ENCODE results near the gene GINS2. TPM values are rescaled to one million over a fixed set of nuclear protein-coding genes. Genes with fewer than 3 reads are reported as not detected.

GINS2 gene
- total RNA-seq, 1 donor from 2014 or later = 87.4 TPM

DNA sequence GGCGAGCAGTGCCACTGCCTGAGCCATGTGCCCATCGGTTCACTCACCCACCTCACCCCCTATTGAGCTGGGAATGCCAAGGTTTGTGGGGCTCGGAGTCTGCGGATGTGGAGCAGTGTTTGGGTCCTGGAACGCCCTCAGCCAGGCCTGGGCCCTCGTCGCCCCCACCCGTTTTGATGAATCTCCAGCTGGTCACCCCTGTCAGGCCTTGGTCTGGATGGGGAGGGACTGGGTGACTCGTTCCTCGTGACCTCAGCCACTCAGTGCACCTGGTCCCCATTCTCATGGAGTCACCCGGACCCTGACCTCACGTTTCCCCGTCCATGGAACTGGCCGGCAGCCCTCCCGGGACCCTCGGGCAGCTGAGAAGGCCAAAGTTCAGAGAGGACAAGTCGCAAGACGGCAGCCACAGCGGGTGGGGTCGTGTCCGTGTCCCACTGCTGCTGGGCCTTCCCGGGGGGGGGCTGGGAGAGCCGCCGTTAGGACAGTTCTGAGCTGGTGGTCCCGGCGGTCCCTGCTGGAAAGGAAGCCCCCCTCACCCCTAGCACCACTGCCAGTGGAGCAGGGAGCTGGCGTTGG lies 52.4 kb downstream of the GINS2 start:
- Mint-ChIP-seq H3K4me1 (no peaks in the 10 kb centered on the region), H3K9me3 (no peaks in the 10 kb centered on the region), H3K27ac (no peak overlapping the region), H3K36me3 (ENCODE audit: low read depth) (no peaks in the 10 kb centered on the region), H3K27me3 (no peaks in the 10 kb centered on the region), H3K4me3 (no peak overlapping the region)
- intact Hi-C loops (cut with micrococcal nuclease) = no loop called here
- DNase-seq = no peak

DNA sequence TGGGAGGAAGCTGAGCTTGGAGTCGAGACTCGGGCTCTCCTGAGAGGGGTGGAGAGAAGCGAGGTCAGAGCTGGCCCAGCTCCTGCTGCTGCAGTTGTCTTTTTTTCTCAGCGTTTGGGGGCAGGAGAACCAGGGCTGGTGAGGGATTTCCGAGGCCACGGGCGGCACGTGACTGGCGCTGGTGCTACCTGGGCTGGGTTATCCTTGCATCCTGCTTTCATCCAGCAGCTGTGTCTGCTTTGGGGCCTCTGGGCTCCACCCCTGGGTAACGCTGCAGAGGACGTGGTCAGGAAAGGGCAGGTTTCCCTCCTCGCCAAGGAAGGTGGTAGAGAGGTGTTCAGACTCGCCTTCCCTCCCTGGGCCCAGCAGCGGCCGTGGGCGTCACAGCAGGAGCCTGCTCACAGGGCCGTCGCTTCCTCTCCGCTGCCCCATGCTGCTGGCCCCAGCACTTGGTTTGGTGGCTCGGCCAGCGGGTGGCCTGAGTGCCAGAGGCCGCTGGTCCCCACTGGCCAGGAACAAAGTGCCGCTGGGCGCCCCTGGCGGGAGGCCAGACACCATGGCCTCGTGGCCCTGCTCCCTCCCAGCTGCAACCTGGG lies 53.1 kb downstream of the GINS2 start:
- intact Hi-C loops (cut with micrococcal nuclease) = no loop called here
- Mint-ChIP-seq H3K9me3 (no peaks in the 10 kb centered on the region), H3K4me3 (no peak overlapping the region), H3K27me3 (no peaks in the 10 kb centered on the region), H3K27ac (no peak overlapping the region), H3K4me1 (no peaks in the 10 kb centered on the region), H3K36me3 (ENCODE audit: low read depth) (no peaks in the 10 kb centered on the region)
- DNase-seq = no peak

DNA sequence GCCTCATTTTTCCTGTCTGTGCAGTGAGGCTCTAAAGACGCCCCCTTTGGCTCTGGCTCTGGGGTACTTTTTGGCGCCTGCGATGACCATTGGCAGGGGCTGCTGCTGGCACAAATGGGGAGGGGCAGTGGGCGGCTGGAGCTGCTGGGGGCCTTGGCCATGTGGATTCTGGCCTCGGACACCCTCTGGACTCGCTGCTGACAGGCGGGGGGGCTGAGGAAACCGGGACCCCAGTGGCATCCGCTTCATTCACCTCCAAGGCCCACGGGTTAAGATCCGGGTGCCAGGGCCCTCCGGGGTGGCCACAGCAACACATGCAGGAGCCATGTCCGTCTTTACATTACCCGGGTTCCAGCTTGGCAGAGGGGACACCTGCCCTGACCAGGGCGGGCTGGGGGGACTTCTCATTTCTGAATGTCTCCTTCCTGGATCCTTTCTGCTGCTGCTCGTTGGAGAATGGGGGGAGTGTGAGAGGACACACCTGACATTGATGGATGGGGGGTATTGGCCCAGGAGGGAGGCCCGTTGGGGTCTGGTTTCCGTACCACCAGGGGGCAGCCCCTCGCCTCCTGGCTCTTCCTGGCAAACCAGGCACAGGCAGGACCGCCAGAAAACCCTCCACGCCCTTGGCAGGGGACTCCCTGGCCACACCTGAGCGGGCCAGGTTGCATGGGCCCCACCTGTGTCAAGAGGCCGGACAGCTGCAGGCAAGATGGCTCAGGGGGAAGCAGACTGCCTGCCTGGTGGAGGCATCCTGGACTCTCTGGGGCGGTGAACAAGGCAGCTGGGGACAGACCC lies 53.8 kb downstream of the GINS2 start:
- Mint-ChIP-seq H3K4me1 (no peaks in the 10 kb centered on the region), H3K4me3 (no peak overlapping the region), H3K36me3 (ENCODE audit: low read depth) (no peaks in the 10 kb centered on the region), H3K27me3 (no peaks in the 10 kb centered on the region), H3K27ac (no peak overlapping the region), H3K9me3 (no peaks in the 10 kb centered on the region)
- intact Hi-C loops (cut with micrococcal nuclease) = no loop called here
- no peak for DNase-seq

DNA sequence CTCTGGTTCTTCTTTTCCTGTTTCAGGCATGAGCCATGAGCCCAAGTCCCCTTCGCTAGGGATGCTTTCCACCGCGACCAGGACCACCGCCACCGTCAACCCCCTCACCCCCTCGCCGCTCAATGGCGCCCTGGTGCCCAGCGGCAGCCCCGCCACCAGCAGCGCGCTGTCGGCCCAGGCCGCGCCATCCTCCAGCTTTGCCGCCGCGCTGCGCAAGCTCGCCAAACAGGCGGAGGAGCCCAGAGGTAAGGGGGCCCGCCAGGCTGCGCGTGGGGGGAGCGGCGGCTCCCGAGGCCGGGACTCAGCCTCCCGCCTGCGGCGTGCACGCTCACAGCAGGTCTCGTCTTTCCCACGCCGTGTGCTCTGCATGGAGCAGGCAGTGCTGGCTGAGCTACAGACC lies 54.9 kb downstream of the GINS2 start:
- no peak for DNase-seq
- H3K27me3 Mint-ChIP-seq = no peaks in the 10 kb centered on the region
- peaks cover 7% of the 10 kb centered on the region for H3K36me3 Mint-ChIP-seq (ENCODE audit: low read depth)
- H3K4me3 Mint-ChIP-seq = no peak overlapping the region
- H3K27ac Mint-ChIP-seq = no peak overlapping the region
- no peaks in the 10 kb centered on the region for H3K9me3 Mint-ChIP-seq
- intact Hi-C loops (cut with micrococcal nuclease) = no loop called here
- no peaks in the 10 kb centered on the region for H3K4me1 Mint-ChIP-seq

DNA sequence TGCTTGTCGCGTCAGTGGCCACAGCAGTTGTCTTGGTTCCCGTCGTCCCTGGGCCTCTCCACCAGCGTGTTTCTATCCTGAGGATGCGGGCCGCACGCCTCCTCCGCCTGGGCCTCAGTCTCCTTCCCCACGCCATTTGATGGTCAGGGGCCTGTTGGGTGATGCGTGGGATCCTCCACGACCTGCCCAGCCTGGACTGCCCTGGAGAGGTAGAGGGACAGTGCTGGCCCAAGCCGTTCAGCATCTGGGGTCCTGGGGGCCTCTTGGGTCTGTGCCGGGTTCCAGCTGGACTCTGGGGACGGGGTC lies 55.4 kb downstream of the GINS2 start:
- Mint-ChIP-seq H3K4me1 (no peaks in the 10 kb centered on the region), H3K27ac (no peak overlapping the region), H3K4me3 (no peak overlapping the region), H3K9me3 (peaks cover 4% of the 10 kb centered on the region), H3K36me3 (ENCODE audit: low read depth) (peaks cover 12% of the 10 kb centered on the region), H3K27me3 (no peaks in the 10 kb centered on the region)
- intact Hi-C loops (cut with micrococcal nuclease) = no loop called here
- DNase-seq = no peak

DNA sequence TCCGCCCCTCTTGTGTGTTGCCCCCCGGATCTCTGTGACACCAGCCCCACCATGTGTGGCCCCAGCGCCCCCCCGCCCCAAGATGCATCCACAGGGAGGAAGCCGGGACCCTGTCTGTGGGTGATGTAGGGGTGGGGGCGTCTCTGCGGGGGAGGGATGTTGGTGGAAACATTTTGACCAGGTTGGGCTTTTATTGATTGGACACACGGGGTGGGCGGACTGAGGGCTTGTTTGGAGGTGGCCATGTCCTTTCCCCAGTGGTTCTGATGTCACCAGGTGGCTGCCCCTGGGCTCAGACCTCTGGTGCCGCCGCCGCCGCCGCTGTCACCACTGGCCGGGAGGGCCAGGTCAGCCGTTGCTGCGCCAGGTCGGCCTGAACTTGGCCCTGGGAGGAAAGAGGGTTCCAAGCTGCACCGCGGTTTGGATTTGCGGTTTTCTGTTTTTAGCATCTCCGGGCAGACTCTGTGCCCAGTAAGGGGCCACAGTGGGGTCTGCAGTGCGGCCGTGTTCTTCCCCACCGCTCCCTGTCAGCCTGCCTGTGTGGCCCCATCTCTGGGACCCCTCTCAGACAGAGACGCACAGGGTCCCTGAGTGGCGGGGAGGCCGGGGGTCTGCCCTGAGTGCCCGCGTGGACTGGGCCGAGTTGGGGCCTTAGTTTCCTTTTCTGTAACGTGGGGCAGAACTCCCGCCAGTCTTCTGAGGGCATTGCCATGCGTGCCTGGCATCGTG lies 55.9 kb downstream of the GINS2 start:
- H3K36me3 Mint-ChIP-seq (ENCODE audit: low read depth) = peaks cover 12% of the 10 kb centered on the region

DNA sequence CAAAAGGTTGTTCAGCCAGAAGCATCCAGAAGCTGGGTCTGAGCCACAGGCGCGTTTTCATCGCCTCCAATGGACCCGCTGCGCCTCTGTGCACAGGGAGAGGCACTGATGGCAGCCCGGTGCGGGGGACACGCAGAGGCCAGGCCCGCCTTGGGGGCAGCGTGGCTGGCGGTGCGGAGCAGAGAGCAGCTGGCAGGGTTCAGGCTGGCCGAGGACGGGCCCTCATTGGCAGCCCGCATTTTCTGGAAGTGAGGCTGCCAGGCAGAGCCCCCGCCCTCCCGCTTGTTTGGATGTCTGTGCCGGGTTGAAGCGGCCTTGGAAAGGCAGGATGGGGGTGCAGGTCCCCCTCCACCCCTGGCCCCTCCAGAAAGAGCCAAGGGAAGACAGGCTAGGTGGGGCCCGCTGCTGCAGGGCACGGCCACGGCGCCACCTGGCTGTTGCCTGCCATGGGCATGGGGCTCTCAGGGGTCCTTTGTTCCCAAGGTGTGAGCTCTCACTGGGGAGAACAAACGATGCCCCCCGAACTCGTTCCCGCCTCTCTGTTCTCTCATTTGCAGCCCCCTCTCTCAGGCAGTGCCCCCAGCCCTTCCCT lies 56.9 kb downstream of the GINS2 start:
- intact Hi-C loops (cut with micrococcal nuclease) = no loop called here
- Mint-ChIP-seq H3K4me1 (no peaks in the 10 kb centered on the region), H3K36me3 (ENCODE audit: low read depth) (peaks cover 12% of the 10 kb centered on the region), H3K27me3 (no peaks in the 10 kb centered on the region), H3K9me3 (peaks cover 4% of the 10 kb centered on the region), H3K4me3 (no peak overlapping the region), H3K27ac (no peak overlapping the region)
- DNase-seq = no peak

More for the DNA sequence above, 55.9 kb downstream of the GINS2 start:
- no peak for DNase-seq
- no peak overlapping the region for H3K4me3 Mint-ChIP-seq
- H3K9me3 Mint-ChIP-seq = peaks cover 4% of the 10 kb centered on the region
- H3K4me1 Mint-ChIP-seq = no peaks in the 10 kb centered on the region
- H3K27ac Mint-ChIP-seq = no peak overlapping the region
- intact Hi-C loops (cut with micrococcal nuclease) = no loop called here
- no peaks in the 10 kb centered on the region for H3K27me3 Mint-ChIP-seq

DNA sequence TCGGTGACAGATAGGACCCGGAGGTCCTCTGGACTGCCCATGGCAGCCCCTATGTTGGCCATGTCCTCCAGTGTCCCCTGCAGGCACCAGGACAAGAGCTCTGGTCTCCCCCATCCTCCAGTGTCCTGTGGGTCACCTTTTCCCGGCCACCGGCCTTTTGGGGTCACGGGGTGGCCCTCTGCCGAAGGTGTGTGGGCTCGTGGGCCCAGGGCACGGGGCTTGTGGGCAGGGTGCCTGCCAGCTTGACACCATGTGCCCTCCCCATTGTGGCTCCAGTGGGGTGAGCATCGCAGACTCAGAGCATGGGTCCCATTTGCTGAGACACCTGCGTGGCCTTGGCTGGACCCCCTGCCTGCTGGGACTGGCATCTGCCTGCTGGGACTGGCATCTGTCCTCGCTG lies 57.5 kb downstream of the GINS2 start:
- Mint-ChIP-seq H3K4me3 (no peak overlapping the region), H3K27me3 (no peaks in the 10 kb centered on the region), H3K9me3 (peaks cover 4% of the 10 kb centered on the region), H3K27ac (no peak overlapping the region), H3K36me3 (ENCODE audit: low read depth) (peaks cover 12% of the 10 kb centered on the region), H3K4me1 (peaks cover 2% of the 10 kb centered on the region)
- intact Hi-C loops (cut with micrococcal nuclease) = no loop called here
- no peak for DNase-seq

DNA sequence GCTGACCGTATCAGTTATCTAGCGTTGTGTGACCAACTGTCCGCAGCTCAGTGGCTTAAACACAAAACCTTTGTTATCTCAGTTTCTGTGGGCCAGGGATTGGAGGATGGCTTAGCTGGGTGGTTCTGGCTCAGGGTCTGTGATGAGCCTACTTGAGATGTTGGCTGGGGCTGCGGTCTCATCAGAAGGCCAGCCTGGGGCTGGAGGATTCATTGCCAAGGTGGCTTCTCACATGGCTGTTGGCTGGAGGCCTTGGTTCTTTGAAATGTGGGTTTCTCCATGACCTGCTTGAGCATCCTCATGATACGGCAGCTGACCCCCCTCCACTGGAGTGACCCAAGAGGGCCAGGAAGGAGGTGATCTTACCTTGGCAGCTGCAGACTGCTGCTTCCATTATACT lies 58.9 kb downstream of the GINS2 start:
- H3K27ac Mint-ChIP-seq = no peak overlapping the region
- DNase-seq = no peak
- peaks cover 12% of the 10 kb centered on the region for H3K36me3 Mint-ChIP-seq (ENCODE audit: low read depth)
- intact Hi-C loops (cut with micrococcal nuclease) = no loop called here
- no peak overlapping the region for H3K4me3 Mint-ChIP-seq
- peaks cover 2% of the 10 kb centered on the region for H3K4me1 Mint-ChIP-seq
- H3K9me3 Mint-ChIP-seq = peaks cover 4% of the 10 kb centered on the region
- H3K27me3 Mint-ChIP-seq = no peaks in the 10 kb centered on the region

DNA sequence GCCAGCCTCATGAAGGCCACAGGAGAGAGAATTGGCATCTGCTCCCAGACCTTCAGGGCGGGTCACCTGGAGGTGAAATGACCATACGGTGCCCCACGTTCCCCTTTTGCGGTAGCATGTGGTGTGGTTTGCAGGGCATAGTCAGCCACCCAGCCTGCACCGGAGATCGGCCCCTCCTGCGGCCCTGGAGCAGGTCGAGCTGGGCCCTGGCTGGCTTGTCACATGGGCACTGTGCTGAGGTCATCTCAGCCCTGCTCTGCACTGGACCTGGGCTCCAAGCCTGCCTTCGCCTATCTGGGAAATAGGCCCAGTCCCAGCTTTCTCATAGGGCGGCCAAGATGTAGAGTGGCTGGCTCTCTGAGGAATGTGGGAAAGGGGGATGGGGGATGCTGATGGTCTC lies 59.4 kb downstream of the GINS2 start:
- Mint-ChIP-seq H3K36me3 (ENCODE audit: low read depth) (peaks cover 12% of the 10 kb centered on the region), H3K4me3 (no peak overlapping the region), H3K27ac (no peak overlapping the region), H3K9me3 (peaks cover 4% of the 10 kb centered on the region), H3K4me1 (peaks cover 2% of the 10 kb centered on the region), H3K27me3 (no peaks in the 10 kb centered on the region)
- DNase-seq = no peak
- intact Hi-C loops (cut with micrococcal nuclease) = no loop called here

DNA sequence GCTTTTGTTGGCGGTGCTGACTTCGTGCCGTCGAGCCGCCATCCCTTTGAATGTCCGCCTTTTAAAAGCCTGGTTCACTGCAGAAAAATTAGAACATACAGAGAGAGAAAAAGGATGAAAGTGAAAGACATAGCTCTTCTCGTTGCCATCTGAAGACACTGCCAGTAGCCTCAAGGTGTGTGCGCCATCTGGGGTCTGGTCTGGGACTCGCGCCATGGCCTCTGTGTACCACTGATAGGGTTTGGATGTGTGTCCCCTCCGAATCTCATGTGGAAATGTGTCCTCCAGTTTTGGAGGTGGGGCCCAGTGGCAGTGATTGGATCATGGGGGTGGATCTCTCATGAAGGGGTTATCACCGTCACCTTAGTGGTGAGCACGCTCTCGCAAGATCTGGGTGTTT lies 60.1 kb downstream of the GINS2 start:
- H3K27ac Mint-ChIP-seq = no peak overlapping the region
- H3K27me3 Mint-ChIP-seq = no peaks in the 10 kb centered on the region
- no peak overlapping the region for H3K4me3 Mint-ChIP-seq
- intact Hi-C loops (cut with micrococcal nuclease) = no loop called here
- no peak for DNase-seq
- peaks cover 12% of the 10 kb centered on the region for H3K36me3 Mint-ChIP-seq (ENCODE audit: low read depth)
- H3K9me3 Mint-ChIP-seq = peaks cover 4% of the 10 kb centered on the region
- peaks cover 2% of the 10 kb centered on the region for H3K4me1 Mint-ChIP-seq

DNA sequence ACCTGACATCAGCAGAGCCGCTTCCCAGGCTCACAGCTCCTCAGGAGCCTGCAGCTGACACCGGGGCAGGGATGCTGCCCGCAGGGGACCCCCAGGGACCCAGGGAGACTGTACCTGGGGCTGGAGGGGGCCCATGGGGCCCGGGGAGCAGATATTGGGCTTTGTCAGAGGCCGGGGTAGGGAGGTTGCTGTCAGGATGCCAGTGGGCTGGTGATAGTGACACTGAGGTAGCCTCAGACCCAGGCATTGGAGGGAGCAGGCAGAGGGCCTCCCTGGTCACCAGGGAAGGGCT lies 60.5 kb downstream of the GINS2 start:
- Mint-ChIP-seq H3K4me1 (peaks cover 2% of the 10 kb centered on the region), H3K27ac (no peak overlapping the region)

DNA sequence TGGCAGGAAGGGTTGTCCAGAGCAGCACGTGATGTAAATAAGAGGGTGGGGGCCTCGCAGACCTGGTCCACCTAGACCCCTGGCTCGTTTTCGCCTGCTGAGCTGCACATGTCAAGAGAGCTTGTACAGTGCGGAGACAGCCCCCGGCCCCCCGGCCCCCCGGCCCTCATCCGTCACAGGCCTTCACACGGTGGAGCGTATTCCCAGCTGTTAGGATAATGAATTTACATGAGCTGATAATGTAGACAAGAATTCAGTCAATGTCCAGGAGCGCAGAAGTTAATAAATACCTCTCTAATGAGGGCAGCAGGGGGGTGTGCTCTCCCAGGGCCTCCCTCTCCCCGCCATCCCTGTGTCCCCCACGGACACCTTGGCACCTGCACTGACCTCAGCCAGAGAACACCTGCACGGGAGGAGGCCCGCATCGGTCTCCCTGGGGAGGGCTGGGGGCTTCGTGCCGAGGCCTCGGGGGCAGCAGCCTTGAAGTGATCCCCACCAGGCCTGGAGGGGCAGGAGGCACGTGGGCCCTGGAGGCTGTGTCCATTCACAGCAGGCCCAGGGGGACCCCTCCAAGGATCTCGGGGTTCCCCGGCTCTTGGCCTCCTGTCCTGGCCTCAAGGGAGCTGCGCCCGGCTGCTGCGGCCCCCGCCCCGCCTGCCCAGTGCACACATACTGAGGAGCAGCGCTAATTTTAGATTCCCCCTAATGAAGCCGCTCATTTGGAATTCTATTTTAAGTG lies 61.1 kb downstream of the GINS2 start:
- no peaks in the 10 kb centered on the region for H3K27me3 Mint-ChIP-seq
- DNase-seq = no peak
- intact Hi-C loops (cut with micrococcal nuclease) = no loop called here
- peaks cover 12% of the 10 kb centered on the region for H3K36me3 Mint-ChIP-seq (ENCODE audit: low read depth)
- H3K27ac Mint-ChIP-seq = no peak overlapping the region
- H3K4me3 Mint-ChIP-seq = no peak overlapping the region
- peaks cover 2% of the 10 kb centered on the region for H3K4me1 Mint-ChIP-seq
- H3K9me3 Mint-ChIP-seq = peaks cover 4% of the 10 kb centered on the region

More for the DNA sequence above, 60.5 kb downstream of the GINS2 start:
- intact Hi-C loops (cut with micrococcal nuclease) = no loop called here
- no peak overlapping the region for H3K4me3 Mint-ChIP-seq
- peaks cover 12% of the 10 kb centered on the region for H3K36me3 Mint-ChIP-seq (ENCODE audit: low read depth)
- H3K27me3 Mint-ChIP-seq = no peaks in the 10 kb centered on the region
- peaks cover 4% of the 10 kb centered on the region for H3K9me3 Mint-ChIP-seq
- DNase-seq = no peak

Data from activated CD4-positive, alpha-beta T cell treated with anti-CD3 and anti-CD28 coated beads, Interleukin-2, amount 10 ng/mL, durations not matched to agents 24 days and 14 days (primary cell).